GM13977 (cell line): ENCODE results near the gene BUB1B.

Source experiments
- DNase-seq: peaks from one replicate; pipeline ENCODE4 v3.0.0; 2012; ENCODE audit warnings: low spot score
- in situ Hi-C: fragments of 300-500 bp; cut with MboI; formaldehyde crosslinking; loops from one replicate; pipeline ENCODE4 v1.12.0; 2022; ENCODE audit warnings: low sequenced_read_pairs, low pct_unique_long_range_greater_than_20kb, mixed read lengths, inconsistent platforms; ENCODE audit not compliant: unreplicated experiment
- TF ChIP-seq, protein P1 (sequence below): IDR thresholded peaks from 2 replicates; pipeline ENCODE4 v1.5.1; 2012; ENCODE audit warnings: mild to moderate bottlenecking, control low read depth; ENCODE audit not compliant: insufficient read depth; ENCODE audit errors: extremely low read depth, missing control alignments

The BUB1B gene

DNA sequence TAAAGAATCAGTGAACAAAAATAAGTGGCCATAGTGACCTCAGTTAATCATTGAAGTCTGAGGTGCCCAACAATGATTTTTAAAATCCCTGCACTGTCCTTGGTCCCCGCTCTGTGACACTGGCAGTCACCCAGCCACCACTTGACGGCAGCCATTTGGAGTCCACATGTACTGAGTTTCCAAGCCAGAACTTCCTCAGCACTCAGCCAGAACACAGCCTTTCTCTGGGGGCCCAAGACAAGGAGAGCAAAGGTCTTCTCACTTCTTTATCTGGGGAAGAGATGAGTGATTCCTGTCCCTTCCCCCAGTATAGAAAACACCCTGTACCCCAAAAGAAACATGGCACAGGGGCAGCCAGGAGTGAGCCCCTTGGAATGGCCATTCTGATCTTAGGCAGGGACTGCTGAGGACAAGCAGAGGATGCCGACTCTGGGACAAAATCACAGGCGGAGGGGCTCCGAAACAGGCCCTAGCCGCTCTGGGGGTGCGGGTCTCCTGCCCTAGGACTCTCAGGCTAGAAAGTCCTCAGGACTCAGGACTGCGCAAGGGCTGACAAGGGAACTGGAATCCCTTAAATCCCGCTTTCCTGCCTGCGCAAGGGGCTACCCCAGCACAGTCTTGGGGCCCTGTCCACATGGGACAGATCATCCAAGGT lies 90.7 kb downstream of the BUB1B start:
- DNase-seq, result no peak
- TF ChIP-seq, protein P1, sequence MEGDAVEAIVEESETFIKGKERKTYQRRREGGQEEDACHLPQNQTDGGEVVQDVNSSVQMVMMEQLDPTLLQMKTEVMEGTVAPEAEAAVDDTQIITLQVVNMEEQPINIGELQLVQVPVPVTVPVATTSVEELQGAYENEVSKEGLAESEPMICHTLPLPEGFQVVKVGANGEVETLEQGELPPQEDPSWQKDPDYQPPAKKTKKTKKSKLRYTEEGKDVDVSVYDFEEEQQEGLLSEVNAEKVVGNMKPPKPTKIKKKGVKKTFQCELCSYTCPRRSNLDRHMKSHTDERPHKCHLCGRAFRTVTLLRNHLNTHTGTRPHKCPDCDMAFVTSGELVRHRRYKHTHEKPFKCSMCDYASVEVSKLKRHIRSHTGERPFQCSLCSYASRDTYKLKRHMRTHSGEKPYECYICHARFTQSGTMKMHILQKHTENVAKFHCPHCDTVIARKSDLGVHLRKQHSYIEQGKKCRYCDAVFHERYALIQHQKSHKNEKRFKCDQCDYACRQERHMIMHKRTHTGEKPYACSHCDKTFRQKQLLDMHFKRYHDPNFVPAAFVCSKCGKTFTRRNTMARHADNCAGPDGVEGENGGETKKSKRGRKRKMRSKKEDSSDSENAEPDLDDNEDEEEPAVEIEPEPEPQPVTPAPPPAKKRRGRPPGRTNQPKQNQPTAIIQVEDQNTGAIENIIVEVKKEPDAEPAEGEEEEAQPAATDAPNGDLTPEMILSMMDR, result no peak
- in situ Hi-C loops, result no loop called here

DNA sequence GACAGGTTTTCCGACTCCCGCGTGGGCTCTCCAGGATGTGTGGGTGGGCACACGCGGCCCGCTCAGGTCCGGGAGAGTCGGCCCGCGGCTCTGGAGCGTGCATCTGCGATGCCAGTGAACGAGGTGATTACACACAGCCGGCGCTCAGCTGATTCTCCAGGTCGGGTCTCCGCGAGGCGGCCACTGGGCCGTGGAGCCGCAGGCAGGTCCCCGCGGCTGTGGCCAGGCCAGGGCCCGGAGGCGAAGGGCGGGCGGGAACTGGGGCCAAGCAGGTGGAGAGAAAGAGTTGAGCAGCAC lies 91.2 kb downstream of the BUB1B start:
- in situ Hi-C loops, result no loop called here
- no peak for DNase-seq
- TF ChIP-seq, protein P1, result no peak

DNA sequence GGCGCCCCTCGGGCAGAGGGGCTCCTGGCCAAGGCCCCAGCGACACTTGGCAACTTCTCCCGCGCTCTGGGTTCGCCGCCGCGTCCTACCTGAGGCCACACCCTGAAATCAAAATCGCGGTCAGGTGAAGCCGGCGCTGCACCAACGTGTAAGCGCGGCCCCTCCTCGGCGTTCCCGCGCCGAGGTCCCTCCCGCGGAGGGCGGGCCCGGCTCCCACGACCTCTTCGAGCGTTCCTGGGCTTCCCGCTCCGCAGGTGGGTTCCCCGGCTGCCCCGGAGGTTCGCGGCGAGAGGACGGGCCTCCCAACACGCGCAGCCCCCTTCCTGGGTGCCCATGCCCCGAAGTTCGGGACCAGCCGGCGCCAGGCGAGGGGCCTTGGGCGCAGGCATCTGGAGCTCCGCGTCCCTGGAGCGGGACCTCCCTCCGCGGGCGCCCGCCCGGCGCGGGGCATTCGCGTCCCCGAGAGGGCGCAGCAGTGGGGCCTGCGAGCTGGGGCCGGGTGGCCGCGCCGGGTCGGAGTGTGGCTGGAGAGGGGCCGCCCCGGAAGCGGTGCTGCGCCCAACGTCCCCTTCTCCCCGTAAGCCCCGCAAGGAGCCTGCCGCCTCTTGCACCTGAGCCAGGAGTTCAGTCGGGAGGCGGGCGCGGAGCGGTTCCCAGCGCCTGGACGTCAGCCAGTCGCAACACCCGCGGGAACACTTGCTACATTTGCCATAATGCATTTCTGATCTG lies 91.7 kb downstream of the BUB1B start:
- in situ Hi-C loops, result no loop called here
- DNase-seq, result peak; percentile 62
- TF ChIP-seq, protein P1, result no peak

DNA sequence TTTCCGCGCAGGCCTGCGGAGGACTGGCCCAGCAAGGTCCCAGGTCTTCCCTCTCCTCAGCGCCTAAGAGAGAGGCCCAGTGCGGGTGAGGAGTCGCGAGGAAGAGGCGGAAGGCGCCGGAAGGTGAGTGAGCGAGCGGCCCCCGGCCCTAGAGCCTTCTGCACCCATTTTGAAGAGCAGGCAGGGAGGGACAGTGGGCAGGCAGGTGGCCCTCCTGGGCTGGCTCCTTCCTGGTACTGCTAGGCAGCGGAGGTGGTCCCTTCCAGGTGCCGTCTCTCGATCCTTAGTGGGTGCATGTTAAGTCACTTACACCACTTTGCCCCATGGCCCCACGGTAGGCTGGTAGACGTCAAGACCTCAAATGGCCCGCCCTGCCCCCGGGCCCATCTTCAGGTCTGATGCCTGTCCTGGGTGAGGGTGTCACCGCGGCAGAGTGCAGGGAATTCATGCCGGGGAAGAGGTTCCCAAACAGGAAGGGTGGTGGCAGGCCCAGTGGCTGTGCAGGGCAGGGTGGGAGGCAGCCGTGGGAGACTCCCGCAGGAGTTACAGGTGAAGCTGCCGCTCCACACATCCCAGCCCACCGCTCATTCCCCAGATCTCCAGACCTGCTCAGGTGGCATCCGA lies 92.4 kb downstream of the BUB1B start:
- DNase-seq, result peak; percentile 59
- TF ChIP-seq, protein P1, result no peak
- in situ Hi-C loops, result no loop called here

DNA sequence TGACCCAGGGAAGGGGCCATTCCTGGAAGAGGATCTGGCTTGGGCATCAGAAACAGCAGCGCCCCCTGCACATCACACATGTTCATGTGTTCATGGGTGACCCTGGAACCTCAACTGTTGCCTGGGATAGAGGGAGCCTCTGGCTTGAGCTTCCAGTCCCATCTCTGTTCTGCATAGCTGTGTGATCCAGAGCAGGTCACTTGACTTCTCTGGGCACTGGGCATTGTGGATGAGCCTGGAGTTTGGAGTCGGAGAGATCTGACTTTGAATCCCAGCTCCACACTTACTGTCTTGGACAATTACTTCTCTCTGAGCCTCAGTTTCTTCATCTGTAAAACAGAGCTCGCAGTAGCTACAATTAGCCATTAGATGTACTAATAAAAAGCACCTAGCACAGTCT lies 93.6 kb downstream of the BUB1B start:
- TF ChIP-seq, protein P1, result peak; percentile 9
- no peak for DNase-seq
- in situ Hi-C loops, result no loop called here

DNA sequence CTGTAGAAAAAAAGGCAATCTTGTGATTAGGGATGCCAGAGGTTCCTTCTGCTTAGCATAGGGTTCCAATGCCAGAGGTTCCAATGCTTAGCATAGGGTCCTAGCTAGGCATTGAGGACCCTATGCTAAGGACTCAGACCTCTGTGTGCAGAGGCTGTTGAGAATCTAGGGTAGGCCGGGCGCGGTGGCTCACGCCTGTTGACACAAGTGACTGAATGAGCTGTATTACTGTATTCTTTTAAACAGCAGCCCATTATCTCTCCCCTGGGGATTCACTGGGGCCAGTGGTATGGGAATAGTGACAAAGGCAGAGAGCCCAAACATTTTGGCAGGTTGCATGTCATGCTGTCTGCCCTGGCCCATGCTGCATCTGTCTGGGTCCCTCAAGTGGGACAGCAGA lies 94.2 kb downstream of the BUB1B start:
- in situ Hi-C loops, result no loop called here
- TF ChIP-seq, protein P1, result no peak
- no peak for DNase-seq
